CD14-positive monocyte (primary cell): ENCODE data around the gene SCRN2. TPM values are rescaled to one million over a fixed set of nuclear protein-coding genes. Genes with fewer than 3 reads are reported as not detected.

Experiments used
- DNase-seq, 3 donors: peaks; one replicate each; pipeline ENCODE4 v3.0.0-alpha.2; 2011 to 2022
- H2AFZ ChIP-seq: 2 replicates; pipeline ENCODE4 v1.6.0; 2012; ENCODE audit warnings: mild to moderate bottlenecking, low read depth, low read length, inconsistent platforms; ENCODE audit not compliant: insufficient read depth, poor library complexity, severe bottlenecking
- H3K27ac ChIP-seq, 2 donors: 1 replicate in 1 of 2; 2 replicates in 1 of 2; pipeline ENCODE4 v1.5.1; 2012 to 2013; ENCODE audit warnings: low read length in 2 of 2, control low read depth in 1 of 2, inconsistent platforms in 1 of 2, low read depth in 1 of 2, mild to moderate bottlenecking in 1 of 2
- H3K27me3 ChIP-seq, 2 donors: one replicate each; pipeline versions ENCODE4 v1.6.0 to v1.6.1; 2011 to 2013; ENCODE audit warnings: low read length in 2 of 2; ENCODE audit not compliant: control insufficient read depth in 2 of 2, insufficient read depth in 2 of 2
- H3K36me3 ChIP-seq, 2 donors: replicated peaks in 1 of 2; 1 replicate in 1 of 2; 2 replicates in 1 of 2; pipeline versions ENCODE4 v1.5.1 to v1.6.1; 2012 to 2013; ENCODE audit warnings: low read length in 2 of 2, control low read depth in 1 of 2, inconsistent platforms in 1 of 2, mild to moderate bottlenecking in 1 of 2; ENCODE audit not compliant: insufficient read depth in 2 of 2, control insufficient read depth in 1 of 2
- H3K4me1 ChIP-seq, 2 donors: 1 replicate in 1 of 2; 2 replicates in 1 of 2; pipeline versions ENCODE4 v1.5.1 to v1.6.1; 2012 to 2013; ENCODE audit warnings: low read length in 2 of 2, control low read depth in 1 of 2, inconsistent platforms in 1 of 2, mild to moderate bottlenecking in 1 of 2, moderate library complexity in 1 of 2; ENCODE audit not compliant: insufficient read depth in 2 of 2, control insufficient read depth in 1 of 2
- H3K4me2 ChIP-seq: replicated peaks from 2 replicates; pipeline ENCODE3; 2012; ENCODE audit warnings: low read length, moderate library complexity, mild to moderate bottlenecking; ENCODE audit not compliant: poor library complexity, severe bottlenecking; ENCODE audit errors: extremely low read depth
- H3K4me3 ChIP-seq, 3 experiments: fragments of 200-600 bp in 1 of 3; sonication (generic) in 1 of 3; replicated peaks in 1 of 3; 1 replicate in 2 of 3; 2 replicates in 1 of 3; pipeline ENCODE4 v1.5.1; 2011 to 2013; ENCODE audit warnings: low read length in 3 of 3, mild to moderate bottlenecking in 3 of 3, control low read depth in 2 of 3, low read depth in 2 of 3, inconsistent platforms in 1 of 3, moderate library complexity in 1 of 3
- H3K79me2 ChIP-seq: 2 replicates; pipeline ENCODE4 v1.6.0; 2012; ENCODE audit warnings: mild to moderate bottlenecking, control low read depth, inconsistent platforms, low read length, moderate library complexity; ENCODE audit not compliant: insufficient read depth
- H3K9ac ChIP-seq: 2 replicates; pipeline ENCODE4 v1.6.0; 2017; ENCODE audit warnings: low read length, mild to moderate bottlenecking; ENCODE audit not compliant: insufficient read depth, poor library complexity, severe bottlenecking
- H3K9me3 ChIP-seq, 2 donors: replicated peaks in 1 of 2; 1 replicate in 1 of 2; 2 replicates in 1 of 2; pipeline versions ENCODE4 v1.5.1 to v1.6.1; 2012 to 2013; ENCODE audit warnings: low read length in 2 of 2, control low read depth in 1 of 2; ENCODE audit not compliant: control insufficient read depth in 1 of 2, insufficient read depth in 1 of 2
- H4K20me1 ChIP-seq: 2 replicates; pipeline ENCODE4 v1.6.0; 2012; ENCODE audit warnings: mild to moderate bottlenecking, low read length, control low read depth, moderate library complexity; ENCODE audit not compliant: insufficient read depth
- H3K27ac Mint-ChIP-seq, 7 donors: one replicate each; pipeline ENCODE4 v1.8.0; 2020; ENCODE audit warnings: mild to moderate bottlenecking in 7 of 7, mixed read lengths in 7 of 7, moderate library complexity in 6 of 7, inconsistent platforms in 2 of 7
- H3K27me3 Mint-ChIP-seq, 3 donors: one replicate each; pipeline ENCODE4 v1.8.0; 2021 to 2022; ENCODE audit warnings: low read depth in 3 of 3, mild to moderate bottlenecking in 3 of 3, mixed read lengths in 3 of 3, moderate library complexity in 3 of 3, inconsistent platforms in 1 of 3
- H3K36me3 Mint-ChIP-seq, 2 donors: one replicate each; pipeline ENCODE4 v1.8.0; 2020; ENCODE audit warnings: mixed read lengths in 2 of 2, inconsistent platforms in 1 of 2, mild to moderate bottlenecking in 1 of 2
- H3K4me1 Mint-ChIP-seq: one replicate; pipeline ENCODE4 v1.8.0; 2020; ENCODE audit warnings: mild to moderate bottlenecking, mixed read lengths
- H3K4me3 Mint-ChIP-seq, 2 donors: one replicate each; pipeline ENCODE4 v1.8.0; 2020; ENCODE audit warnings: mild to moderate bottlenecking in 2 of 2, mixed read lengths in 2 of 2, moderate library complexity in 1 of 2
- H3K9me3 Mint-ChIP-seq, 7 donors: one replicate each; pipeline ENCODE4 v1.8.0; 2020 to 2022; ENCODE audit warnings: mixed read lengths in 7 of 7, mild to moderate bottlenecking in 6 of 7, moderate library complexity in 6 of 7, inconsistent platforms in 2 of 7
- CTCF ChIP-seq: fragments of 200-600 bp; IDR thresholded peaks from one replicate; pipeline ENCODE4 v1.8.0; 2022; ENCODE audit warnings: antibody characterized with exemption, mild to moderate bottlenecking
- WGBS: methylation state at CpG from one replicate; pipeline ENCODE4 v1.1.5; 2013; ENCODE audit warnings: missing lambda C conversion rate; ENCODE audit not compliant: insufficient coverage; 5-methylcytosine and 5-hydroxymethylcytosine counted together
- intact Hi-C, 2 donors: fragments of 100-400 bp; cut with micrococcal nuclease; formaldehyde crosslinking; loops; one replicate each; pipeline versions ENCODE4 v1.15.0 to v1.15.1; 2023
- polyA plus RNA-seq, 3 donors: library from polyadenylated mRNA; depleted of rRNA in 1 of 3; unstranded in 2 of 3; stranded (reverse) in 1 of 3; fragments of 300-500 nt in 2 of 3; fragments of >200 nt in 1 of 3; fragmentation: Illumina TruSeq in 2 of 3; gene quantifications; 1 replicate in 2 of 3; 2 replicates in 1 of 3; pipeline ENCODE4 v1.2.3, GENCODE V29; 2012 to 2021

The SCRN2 gene
- polyA plus RNA-seq, 3 donors: 13.2 to 45.1 (median 14.5) TPM

- peaks cover 23% of the 10 kb centered on the region in 2 donors for H3K36me3 Mint-ChIP-seq
- H3K9ac ChIP-seq: no peak overlapping the region
- H2AFZ ChIP-seq: no peak overlapping the region
- intact Hi-C loops: loop anchor here in 1 of 2 donors (5.0 kb wide), 1 partner anchor 179 kb away; no protein-coding TSS in a partner anchor
- WGBS: 83% methylated on average over 1 of the region's 13 CpGs
- H3K9me3 ChIP-seq: no peaks in the 10 kb centered on the region
- peaks cover 35% of the 10 kb centered on the region for H3K4me1 Mint-ChIP-seq
- no peak overlapping the region for H3K4me3 Mint-ChIP-seq
- no peak overlapping the region for H3K27ac ChIP-seq
- no peak overlapping the region for H3K27ac Mint-ChIP-seq
- H3K79me2 ChIP-seq: no peaks in the 10 kb centered on the region
- peaks cover 0 to 5% (median 0%) of the 10 kb centered on the region in 3 donors for H3K27me3 Mint-ChIP-seq
- H3K4me1 ChIP-seq: peaks cover 12 to 23% of the 10 kb centered on the region in 2 donors
- DNase-seq: no peak
- H3K36me3 ChIP-seq: peaks cover 7 to 19% of the 10 kb centered on the region in 2 donors
- H3K4me2 ChIP-seq: no peak overlapping the region
- H4K20me1 ChIP-seq: no peaks in the 10 kb centered on the region
- TF ChIP-seq CTCF: no peak
- H3K27me3 ChIP-seq: no peaks in the 10 kb centered on the region
- no peak overlapping the region for H3K4me3 ChIP-seq
- H3K9me3 Mint-ChIP-seq: no peaks in the 10 kb centered on the region
Observed at GRCh38 chr17:47838636-47839035, 2.4 kb downstream of the SCRN2 start.

- peaks cover 7 to 19% of the 10 kb centered on the region in 2 donors for H3K36me3 ChIP-seq
- H3K27ac Mint-ChIP-seq: peak overlapping the region in 1 of 7 donors; percentile 18
- H2AFZ ChIP-seq: no peak overlapping the region
- H3K4me3 Mint-ChIP-seq: no peak overlapping the region
- H3K27me3 ChIP-seq: no peaks in the 10 kb centered on the region
- DNase-seq: no peak
- H3K4me3 ChIP-seq: no peak overlapping the region
- H3K9me3 ChIP-seq: no peaks in the 10 kb centered on the region
- no peaks in the 10 kb centered on the region for H4K20me1 ChIP-seq
- no peak overlapping the region for H3K9ac ChIP-seq
- no peak for TF ChIP-seq CTCF
- H3K4me1 ChIP-seq: peaks cover 18 to 30% of the 10 kb centered on the region in 2 donors
- H3K4me1 Mint-ChIP-seq: peaks cover 38% of the 10 kb centered on the region
- H3K27ac ChIP-seq: no peak overlapping the region
- no peaks in the 10 kb centered on the region for H3K27me3 Mint-ChIP-seq
- WGBS: 91% methylated on average over 9 of the region's 13 CpGs
- H3K79me2 ChIP-seq: no peaks in the 10 kb centered on the region
- no peak overlapping the region for H3K4me2 ChIP-seq
- H3K36me3 Mint-ChIP-seq: peaks cover 23% of the 10 kb centered on the region in 2 donors
- intact Hi-C loops: loop anchor here in 1 of 2 donors (5.0 kb wide), 1 partner anchor 180 kb away; no protein-coding TSS in a partner anchor
- no peaks in the 10 kb centered on the region for H3K9me3 Mint-ChIP-seq
Observed at GRCh38 chr17:47837401-47838039, 3.6 kb downstream of the SCRN2 start.
